ENCODE data around the gene GADD45B. TPM values are rescaled to one million over a fixed set of nuclear protein-coding genes. Genes with fewer than 3 reads are reported as not detected.
A peak's percentile ranks its signal among the peaks of the same experiment; 100 is the strongest.

GADD45B gene
- total RNA-seq, 1 experiment from 2014 or later: 37.9 TPM

GRCh38 chr19:2468596-2468995, 7.3 kb upstream of the GADD45B start:
- Histone ChIP-seq H3K4me1 (ENCODE audit: control insufficient read depth in 1 of 2, insufficient read depth in 2 of 2, low read length in 2 of 2) (peaks cover 21 to 41% of the 10 kb centered on the region in 2 experiments), H3K9me3 (ENCODE audit: control insufficient read depth in 1 of 2, insufficient read depth in 1 of 2, low read depth in 1 of 2, low read length in 2 of 2) (no peaks in the 10 kb centered on the region), H3K9ac (ENCODE audit: low read length) (peak overlapping the region; percentile 36), H3K27me3 (ENCODE audit: insufficient read depth, low read length) (no peaks in the 10 kb centered on the region), H3K4me2 (ENCODE audit: low read length) (peak overlapping the region; percentile 63), H3K9me2 (ENCODE audit: insufficient read depth) (no peaks in the 10 kb centered on the region), H3K79me2 (ENCODE audit: insufficient read depth, low read length) (no peaks in the 10 kb centered on the region), H4K20me1 (ENCODE audit: insufficient read depth) (no peaks in the 10 kb centered on the region), H3K4me3 (replicated peaks in 1 of 2; ENCODE audit: low read depth in 1 of 2, low read length in 2 of 2) (peak overlapping the region in 1 of 2 experiments; percentile 41; a peak in 2 of 4 replicates), H2AFZ (ENCODE audit: low read depth, low read length, poor library complexity, severe bottlenecking) (peak overlapping the region; percentile 68), H3K36me3 (ENCODE audit: control insufficient read depth in 1 of 2, insufficient read depth in 2 of 2, low read length in 2 of 2) (no peaks in the 10 kb centered on the region), H3K27ac (ENCODE audit: low read depth, low read length) (peak overlapping the region; percentile 54)
- no peak for TF ChIP-seq REST (IDR thresholded peaks at IDR 0.05; ENCODE audit: low read depth)
- TF ChIP-seq RAD21 (IDR thresholded peaks at IDR 0.05; ENCODE audit: low read depth): no peak
- TF ChIP-seq FOSL1 (IDR thresholded peaks at IDR 0.05; ENCODE audit: low read depth): no peak
- no peak for TF ChIP-seq CTCF (IDR thresholded peaks at IDR 0.05 in 2 of 3, conservative IDR thresholded peaks at IDR 0.05 in 1 of 3; ENCODE audit: borderline replicate concordance in 1 of 3, insufficient read depth in 1 of 3, low read depth in 2 of 3, low read length in 2 of 3)
- TF ChIP-seq POLR2A (IDR thresholded peaks at IDR 0.05; ENCODE audit: borderline replicate concordance, extremely low read depth, insufficient read depth, insufficient read length): no peak
- TF ChIP-seq SIN3A (IDR thresholded peaks at IDR 0.05; ENCODE audit: low read depth): no peak
- no peak for TF ChIP-seq ZNF274 (IDR thresholded peaks at IDR 0.05; ENCODE audit: low read depth, low read length)
- no peak for TF ChIP-seq SP1 (IDR thresholded peaks at IDR 0.05; ENCODE audit: low read depth)
- TF ChIP-seq SRF (IDR thresholded peaks at IDR 0.05; ENCODE audit: low read depth): no peak
- no peak for TF ChIP-seq CBX3 (IDR thresholded peaks at IDR 0.05; ENCODE audit: low read depth)
- DNase-seq (ENCODE audit: low read depth, low spot score): no peak
- ATAC-seq: peak; percentile 7; the same call in 1 of the 2 replicates
- ChIA-PET POLR2A (interaction anchor here (1.0 to 1.2 kb wide), 2 partner anchors 11 to 72 kb away, joined by 3 to 4 read pairs; no protein-coding TSS in a partner anchor), RAD21 (ENCODE audit: low non-redundant PET in 1 of 2, low total read pairs in 2 of 2, uncharacterized antibody in 2 of 2, unreplicated experiment in 2 of 2) (no interaction called here), CTCF (interaction anchor here (1.6 kb wide), 1 partner anchor 130 kb away, joined by 4 read pairs; no protein-coding TSS in a partner anchor)
- no TSS peak for BruUV-seq (replicated peaks)
- intact Hi-C loops (cut with micrococcal nuclease): loop anchor here (10.0 kb wide), 1 partner anchor 304 kb away; the partner anchor contains the start of gene DOT1L

Measured in HCT116 (cell line).